ENCODE data around the gene NTSR1. TPM values are rescaled to one million over a fixed set of nuclear protein-coding genes. Genes with fewer than 3 reads are reported as not detected.

NTSR1 gene
- total and polyA plus RNA-seq, 2 donors (not counting 1 experiment from before 2014, with no cell fraction given): not detected

- POLR2A ChIA-PET: no interaction called here
- CTCF ChIA-PET: no interaction called here
- no peak overlapping the region for H3K9ac ChIP-seq (ENCODE audit: low read length)
- H3K27me3 Mint-ChIP-seq: peaks cover 14% of the 10 kb centered on the region
- H3K4me1 ChIP-seq (ENCODE audit: control insufficient read depth in 2 of 2, insufficient read depth in 2 of 2, low read length in 2 of 2): no peaks in the 10 kb centered on the region
- H4K20me1 ChIP-seq (ENCODE audit: control insufficient read depth, insufficient read depth, low read length, poor library complexity, severe bottlenecking): no peaks in the 10 kb centered on the region
- 85% methylated on average over 22 of the region's 22 CpGs for WGBS (ENCODE audit: insufficient coverage)
- no peak overlapping the region for H3K27ac ChIP-seq (ENCODE audit: low read length in 2 of 2)
- H3K79me2 ChIP-seq (ENCODE audit: control insufficient read depth, insufficient read depth, low read length): no peaks in the 10 kb centered on the region
- ATAC-seq (ENCODE audit: low read depth) (no peak), DNase-seq (no peak)
- no peaks in the 10 kb centered on the region for H3K9me3 Mint-ChIP-seq (ENCODE audit: insufficient read depth)
- no peak overlapping the region for H3K4me2 ChIP-seq (replicated peaks; ENCODE audit: low read depth, low read length, poor library complexity, severe bottlenecking)
- H3K9me3 ChIP-seq (ENCODE audit: control extremely low read depth in 1 of 3, control insufficient read depth in 2 of 3, insufficient read depth in 1 of 3, low read length in 2 of 3): peaks cover 0 to 3% (median 0%) of the 10 kb centered on the region in 3 donors
- H3K36me3 ChIP-seq (replicated peaks in 1 of 2; ENCODE audit: control extremely low read depth in 1 of 2, control insufficient read depth in 1 of 2, extremely low read depth in 1 of 2, insufficient read depth in 2 of 2, low read length in 1 of 2): no peaks in the 10 kb centered on the region
- intact Hi-C loops (cut with micrococcal nuclease): no loop called here
- no peak overlapping the region for H3K4me3 ChIP-seq (ENCODE audit: control extremely low read depth in 1 of 5, extremely low read depth in 1 of 5, insufficient read depth in 1 of 5, low read depth in 2 of 5, low read length in 4 of 5)
- no peaks in the 10 kb centered on the region for H3K27me3 ChIP-seq (replicated peaks in 1 of 4; ENCODE audit: control extremely low read depth in 1 of 4, control insufficient read depth in 3 of 4, insufficient read depth in 4 of 4, low read length in 3 of 4)
- H2AFZ ChIP-seq (ENCODE audit: insufficient read depth, low read depth, low read length, poor library complexity, severe bottlenecking): no peak overlapping the region
- no peaks in the 10 kb centered on the region for H3K4me1 Mint-ChIP-seq
- TF ChIP-seq, protein P1, sequence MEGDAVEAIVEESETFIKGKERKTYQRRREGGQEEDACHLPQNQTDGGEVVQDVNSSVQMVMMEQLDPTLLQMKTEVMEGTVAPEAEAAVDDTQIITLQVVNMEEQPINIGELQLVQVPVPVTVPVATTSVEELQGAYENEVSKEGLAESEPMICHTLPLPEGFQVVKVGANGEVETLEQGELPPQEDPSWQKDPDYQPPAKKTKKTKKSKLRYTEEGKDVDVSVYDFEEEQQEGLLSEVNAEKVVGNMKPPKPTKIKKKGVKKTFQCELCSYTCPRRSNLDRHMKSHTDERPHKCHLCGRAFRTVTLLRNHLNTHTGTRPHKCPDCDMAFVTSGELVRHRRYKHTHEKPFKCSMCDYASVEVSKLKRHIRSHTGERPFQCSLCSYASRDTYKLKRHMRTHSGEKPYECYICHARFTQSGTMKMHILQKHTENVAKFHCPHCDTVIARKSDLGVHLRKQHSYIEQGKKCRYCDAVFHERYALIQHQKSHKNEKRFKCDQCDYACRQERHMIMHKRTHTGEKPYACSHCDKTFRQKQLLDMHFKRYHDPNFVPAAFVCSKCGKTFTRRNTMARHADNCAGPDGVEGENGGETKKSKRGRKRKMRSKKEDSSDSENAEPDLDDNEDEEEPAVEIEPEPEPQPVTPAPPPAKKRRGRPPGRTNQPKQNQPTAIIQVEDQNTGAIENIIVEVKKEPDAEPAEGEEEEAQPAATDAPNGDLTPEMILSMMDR (IDR thresholded peaks at IDR 0.05): no peak
- no peak for TF ChIP-seq EZH2 (IDR thresholded peaks at IDR 0.05; ENCODE audit: borderline replicate concordance, insufficient read depth, low read depth, low read length, poor library complexity, severe bottlenecking)
- H3K4me3 Mint-ChIP-seq: no peak overlapping the region
- H3K27ac Mint-ChIP-seq: no peak overlapping the region
These were observed 53.7 kb downstream of the NTSR1 start for GRCh38 chr20:62762376-62762775.

DNA sequence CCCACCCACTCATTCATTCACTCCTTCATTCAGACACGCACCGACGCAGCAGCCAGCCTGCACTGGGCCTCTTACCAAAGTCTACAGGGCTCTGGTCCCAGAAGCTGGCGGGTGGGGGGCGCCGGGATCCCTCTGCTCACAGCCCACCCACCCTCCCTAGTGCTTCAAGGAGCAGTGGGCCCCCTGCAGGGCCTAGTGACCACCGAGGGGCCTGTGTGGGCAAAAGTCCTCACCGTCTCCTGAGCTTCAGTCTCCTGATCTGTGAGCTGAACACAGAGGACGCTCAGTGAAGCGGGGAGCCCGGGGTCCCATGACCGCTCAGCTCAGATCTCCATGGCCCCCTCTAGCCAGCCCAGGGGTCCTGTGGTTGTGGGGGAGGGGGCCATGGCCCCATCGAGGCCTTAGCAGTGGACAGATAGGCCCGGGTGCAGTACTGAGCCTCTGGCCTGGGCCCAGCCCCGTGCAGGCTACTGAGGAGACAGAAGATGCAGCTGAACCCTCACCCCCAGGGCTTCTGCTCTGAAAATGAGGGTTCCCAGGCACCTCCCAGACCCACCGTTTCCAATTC, 54.2 kb downstream of the NTSR1 start:
- intact Hi-C loops (cut with micrococcal nuclease): no loop called here
- Histone ChIP-seq H4K20me1 (ENCODE audit: control insufficient read depth, insufficient read depth, low read length, poor library complexity, severe bottlenecking) (no peaks in the 10 kb centered on the region), H3K27me3 (replicated peaks in 1 of 4; ENCODE audit: control extremely low read depth in 1 of 4, control insufficient read depth in 3 of 4, insufficient read depth in 4 of 4, low read length in 3 of 4) (no peaks in the 10 kb centered on the region), H3K79me2 (ENCODE audit: control insufficient read depth, insufficient read depth, low read length) (no peaks in the 10 kb centered on the region), H3K9ac (ENCODE audit: low read length) (no peak overlapping the region), H3K9me3 (ENCODE audit: control extremely low read depth in 1 of 3, control insufficient read depth in 2 of 3, insufficient read depth in 1 of 3, low read length in 2 of 3) (peaks cover 0 to 3% (median 0%) of the 10 kb centered on the region in 3 donors), H3K4me1 (ENCODE audit: control insufficient read depth in 2 of 2, insufficient read depth in 2 of 2, low read length in 2 of 2) (no peaks in the 10 kb centered on the region), H3K4me2 (replicated peaks; ENCODE audit: low read depth, low read length, poor library complexity, severe bottlenecking) (no peak overlapping the region), H3K27ac (ENCODE audit: low read length in 2 of 2) (no peak overlapping the region), H2AFZ (ENCODE audit: insufficient read depth, low read depth, low read length, poor library complexity, severe bottlenecking) (no peak overlapping the region), H3K36me3 (replicated peaks in 1 of 2; ENCODE audit: control extremely low read depth in 1 of 2, control insufficient read depth in 1 of 2, extremely low read depth in 1 of 2, insufficient read depth in 2 of 2, low read length in 1 of 2) (no peaks in the 10 kb centered on the region), H3K4me3 (ENCODE audit: control extremely low read depth in 1 of 5, extremely low read depth in 1 of 5, insufficient read depth in 1 of 5, low read depth in 2 of 5, low read length in 4 of 5) (no peak overlapping the region)
- H3K27ac Mint-ChIP-seq: no peak overlapping the region
- TF ChIP-seq, protein P1 (IDR thresholded peaks at IDR 0.05): no peak
- TF ChIP-seq EZH2 (IDR thresholded peaks at IDR 0.05; ENCODE audit: borderline replicate concordance, insufficient read depth, low read depth, low read length, poor library complexity, severe bottlenecking): no peak
- no peak for ATAC-seq (ENCODE audit: low read depth)
- no peaks in the 10 kb centered on the region for H3K9me3 Mint-ChIP-seq (ENCODE audit: insufficient read depth)
- POLR2A ChIA-PET: no interaction called here
- H3K4me3 Mint-ChIP-seq: no peak overlapping the region
- H3K27me3 Mint-ChIP-seq: peaks cover 10% of the 10 kb centered on the region
- no peaks in the 10 kb centered on the region for H3K4me1 Mint-ChIP-seq
- DNase-seq: no peak
- WGBS (ENCODE audit: insufficient coverage): 87% methylated on average over 11 of the region's 16 CpGs
- CTCF ChIA-PET: no interaction called here

All from B cell (primary cell).